ENCODE data around the gene MYO1B. TPM values are rescaled to one million over a fixed set of nuclear protein-coding genes. Genes with fewer than 3 reads are reported as not detected.
A peak's percentile ranks its signal among the peaks of the same experiment; 100 is the strongest.

The MYO1B gene
- total and polyA plus RNA-seq, 2 experiments from 2014 or later, result 126 to 197 TPM

DNA sequence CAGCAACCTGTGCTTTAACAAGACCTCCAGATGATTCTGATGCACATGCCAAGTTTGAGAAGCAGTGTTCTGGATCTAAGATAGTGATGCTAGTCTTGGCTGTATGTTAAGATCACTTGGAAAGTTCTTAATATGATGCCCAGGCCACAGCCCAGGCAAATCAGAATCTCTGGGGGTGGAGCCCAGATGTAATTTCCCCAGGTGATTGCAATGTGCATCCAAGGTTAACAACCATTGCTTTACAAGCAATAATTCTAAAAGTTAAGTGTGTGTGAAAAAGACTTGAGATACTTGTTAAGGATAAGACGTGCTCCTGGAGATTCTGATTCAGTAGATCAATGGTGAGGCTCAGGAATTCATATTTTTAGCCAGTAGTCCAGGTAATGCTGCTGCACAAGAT lies 44.3 kb upstream of the MYO1B start:
- in situ Hi-C loops (cut with MboI), result no loop called here
- Histone ChIP-seq H3K79me2 (ENCODE audit: insufficient read depth) (no peaks in the 10 kb centered on the region), H3F3A (ENCODE audit: insufficient read depth) (peaks cover 24% of the 10 kb centered on the region), H3K27ac (no peak overlapping the region), H3K4me3 (no peak overlapping the region), H3K27me3 (replicated peaks; ENCODE audit: insufficient read depth) (no peaks in the 10 kb centered on the region), H2AFZ (no peak overlapping the region), H3K4me1 (ENCODE audit: insufficient read depth) (peaks cover 22% of the 10 kb centered on the region), H3K9ac (no peak overlapping the region), H3K4me2 (ENCODE audit: unreplicated experiment) (no peak overlapping the region), H4K20me1 (ENCODE audit: insufficient read depth) (no peaks in the 10 kb centered on the region), H3K36me3 (ENCODE audit: low read depth) (no peaks in the 10 kb centered on the region), H3K9me3 (ENCODE audit: low read depth) (no peaks in the 10 kb centered on the region), H3K9me2 (ENCODE audit: insufficient read depth) (no peaks in the 10 kb centered on the region)
- no peak for DNase-seq
- no peak for TF ChIP-seq EZH2phosphoT487 (IDR thresholded peaks at IDR 0.05; ENCODE audit: insufficient read depth, low read depth)
- TF ChIP-seq EZH2 (IDR thresholded peaks at IDR 0.05; ENCODE audit: insufficient read depth, poor library complexity, severe bottlenecking), result no peak
- 100% methylated on average over 1 of the region's 1 CpG for WGBS, 2 experiments (ENCODE audit: low coverage in 1 of 2, low lambda C conversion rate in 2 of 2, missing lambda C conversion rate in 2 of 2)

DNA sequence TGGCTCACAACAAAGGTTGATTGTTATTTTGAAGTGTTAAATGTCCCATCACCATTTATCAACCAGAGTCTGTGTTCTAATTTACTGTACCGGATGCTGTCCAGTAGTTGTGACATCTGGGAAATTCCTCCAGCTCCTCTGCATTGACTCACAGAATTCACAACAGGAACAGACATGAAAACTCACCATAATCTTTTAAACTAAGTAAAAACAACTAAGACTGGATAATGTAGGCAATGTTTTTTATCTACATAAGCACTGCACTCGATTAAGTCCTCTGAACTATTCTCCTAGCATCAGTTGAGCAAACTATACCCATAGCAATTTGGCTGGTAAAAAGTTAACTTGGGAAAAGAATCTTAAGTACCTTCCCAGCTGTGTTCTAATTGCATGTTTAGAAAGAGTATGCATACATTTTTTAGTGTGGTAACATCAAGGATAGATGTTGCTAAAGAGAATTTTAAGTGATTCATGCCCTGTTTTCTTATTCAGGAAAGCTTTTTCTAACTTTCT lies 42.9 kb upstream of the MYO1B start:
- no peaks in the 10 kb centered on the region for H3K27me3 ChIP-seq (replicated peaks; ENCODE audit: insufficient read depth)
- peak overlapping the region; percentile 43 for H3K4me3 ChIP-seq
- H3K9me2 ChIP-seq (ENCODE audit: insufficient read depth), result no peaks in the 10 kb centered on the region
- peaks cover 22% of the 10 kb centered on the region for H3K4me1 ChIP-seq (ENCODE audit: insufficient read depth)
- DNase-seq, result peak; percentile 87
- peak overlapping the region; percentile 68; the same call in 1 of the 2 replicates for H2AFZ ChIP-seq
- no peaks in the 10 kb centered on the region for H3K9me3 ChIP-seq (ENCODE audit: low read depth)
- peak overlapping the region; percentile 93 for H3K27ac ChIP-seq
- TF ChIP-seq EZH2 (IDR thresholded peaks at IDR 0.05; ENCODE audit: insufficient read depth, poor library complexity, severe bottlenecking) (no peak), EZH2phosphoT487 (IDR thresholded peaks at IDR 0.05; ENCODE audit: insufficient read depth, low read depth) (no peak)
- WGBS, 2 experiments (ENCODE audit: low coverage in 1 of 2, low lambda C conversion rate in 2 of 2, missing lambda C conversion rate in 2 of 2), result 0 to 2% methylated on average over 2 of the region's 2 CpGs
- H3F3A ChIP-seq (ENCODE audit: insufficient read depth), result peaks cover 24% of the 10 kb centered on the region
- no peaks in the 10 kb centered on the region for H3K79me2 ChIP-seq (ENCODE audit: insufficient read depth)
- in situ Hi-C loops (cut with MboI), result no loop called here
- H3K36me3 ChIP-seq (ENCODE audit: low read depth), result no peaks in the 10 kb centered on the region
- peak overlapping the region; percentile 72 for H3K9ac ChIP-seq
- H4K20me1 ChIP-seq (ENCODE audit: insufficient read depth), result no peaks in the 10 kb centered on the region
- peak overlapping the region; percentile 84 for H3K4me2 ChIP-seq (ENCODE audit: unreplicated experiment)

DNA sequence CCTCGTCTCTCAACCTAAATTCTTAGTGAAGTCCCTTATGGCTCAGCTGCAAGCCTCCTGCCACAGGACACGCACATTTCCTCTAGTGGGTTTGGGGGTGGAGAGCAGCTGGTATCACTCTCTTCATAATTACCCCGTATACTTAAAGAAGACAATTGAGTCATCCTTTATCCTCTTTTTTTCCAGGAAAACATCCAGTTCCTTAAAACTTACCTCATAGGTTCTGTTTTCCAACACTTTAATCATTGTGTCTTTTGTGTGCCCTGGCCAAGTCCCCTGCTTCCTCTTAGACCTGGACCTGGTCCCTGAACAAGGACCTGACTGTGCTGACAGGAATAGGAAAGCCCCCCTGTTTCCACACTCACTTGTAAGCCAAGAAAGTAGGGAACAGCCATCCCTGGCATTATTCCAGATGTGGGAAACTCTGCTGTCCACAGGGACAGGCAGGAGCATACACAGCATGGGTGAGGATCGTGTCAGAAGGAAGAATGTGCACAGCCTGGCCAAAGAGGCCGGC lies 42.3 kb upstream of the MYO1B start:
- Histone ChIP-seq H3K27ac (peak overlapping the region; percentile 93), H3K4me1 (ENCODE audit: insufficient read depth) (peaks cover 22% of the 10 kb centered on the region), H3K4me2 (ENCODE audit: unreplicated experiment) (peak overlapping the region; percentile 84), H3K27me3 (replicated peaks; ENCODE audit: insufficient read depth) (no peaks in the 10 kb centered on the region), H3K79me2 (ENCODE audit: insufficient read depth) (no peaks in the 10 kb centered on the region), H3F3A (ENCODE audit: insufficient read depth) (peaks cover 24% of the 10 kb centered on the region), H3K4me3 (peak overlapping the region; percentile 43), H2AFZ (peak overlapping the region; percentile 68), H3K36me3 (ENCODE audit: low read depth) (no peaks in the 10 kb centered on the region), H3K9me3 (ENCODE audit: low read depth) (no peaks in the 10 kb centered on the region), H3K9me2 (ENCODE audit: insufficient read depth) (no peaks in the 10 kb centered on the region), H3K9ac (peak overlapping the region; percentile 72), H4K20me1 (ENCODE audit: insufficient read depth) (no peaks in the 10 kb centered on the region)
- 2% methylated on average over 5 of the region's 5 CpGs for WGBS, 2 experiments (ENCODE audit: low coverage in 1 of 2, low lambda C conversion rate in 2 of 2, missing lambda C conversion rate in 2 of 2)
- peak; percentile 77 for DNase-seq
- no peak for TF ChIP-seq EZH2phosphoT487 (IDR thresholded peaks at IDR 0.05; ENCODE audit: insufficient read depth, low read depth)
- no peak for TF ChIP-seq EZH2 (IDR thresholded peaks at IDR 0.05; ENCODE audit: insufficient read depth, poor library complexity, severe bottlenecking)
- in situ Hi-C loops (cut with MboI), result no loop called here

DNA sequence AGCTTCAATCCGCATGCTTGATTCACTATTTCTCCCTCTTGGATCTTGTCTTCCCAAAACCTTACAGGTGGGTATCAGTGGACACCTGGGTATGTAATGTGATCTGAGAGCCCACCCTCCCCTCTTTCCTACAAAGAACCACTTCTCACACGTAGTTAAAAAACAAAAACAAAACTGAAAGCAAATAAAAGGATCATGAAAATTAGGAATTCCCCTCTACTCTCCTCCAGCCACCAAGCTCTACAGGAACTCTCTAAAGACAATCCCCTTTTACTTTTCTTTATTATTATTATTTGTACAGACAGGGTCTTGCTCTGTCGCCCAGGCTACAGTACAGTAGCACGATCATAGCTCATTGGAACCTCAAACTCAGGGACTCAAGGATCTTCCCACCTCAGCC lies 40.8 kb upstream of the MYO1B start:
- Histone ChIP-seq H3K9me2 (ENCODE audit: insufficient read depth) (no peaks in the 10 kb centered on the region), H3K4me3 (no peak overlapping the region), H3K27ac (0 out of 2 replicates have a peak overlapping the region, but pooled peaks have one; percentile 7), H3K4me1 (ENCODE audit: insufficient read depth) (peaks cover 32% of the 10 kb centered on the region), H3K4me2 (ENCODE audit: unreplicated experiment) (no peak overlapping the region), H3K79me2 (ENCODE audit: insufficient read depth) (no peaks in the 10 kb centered on the region), H4K20me1 (ENCODE audit: insufficient read depth) (no peaks in the 10 kb centered on the region), H3F3A (ENCODE audit: insufficient read depth) (peaks cover 27% of the 10 kb centered on the region), H2AFZ (no peak overlapping the region), H3K27me3 (replicated peaks; ENCODE audit: insufficient read depth) (no peaks in the 10 kb centered on the region), H3K9ac (no peak overlapping the region), H3K36me3 (ENCODE audit: low read depth) (no peaks in the 10 kb centered on the region), H3K9me3 (ENCODE audit: low read depth) (no peaks in the 10 kb centered on the region)
- TF ChIP-seq EZH2phosphoT487 (IDR thresholded peaks at IDR 0.05; ENCODE audit: insufficient read depth, low read depth) (no peak), EZH2 (IDR thresholded peaks at IDR 0.05; ENCODE audit: insufficient read depth, poor library complexity, severe bottlenecking) (no peak)
- in situ Hi-C loops (cut with MboI), result no loop called here
- no peak for DNase-seq
- 90 to 91% methylated on average over 4 of the region's 4 CpGs for WGBS, 2 experiments (ENCODE audit: low coverage in 1 of 2, low lambda C conversion rate in 2 of 2, missing lambda C conversion rate in 2 of 2)

Measured in GM23248 (cell line).